Activated B cell treated with CpG ODN at 0.5 μM for 24 hours (primary cell): ENCODE measurements around the gene GCA. TPM values are rescaled to one million over a fixed set of nuclear protein-coding genes. Genes with fewer than 3 reads are reported as not detected.

ENCODE experiments used
- ATAC-seq: fragments of 200-7000 bp; cut with Tn5 transposase; one replicate; pipeline ENCODE4 v1.10.0; 2021; ENCODE audit warnings: low read depth, mild to moderate bottlenecking, moderate library complexity
- CTCF ChIA-PET: fragments of 350-600 bp; sonication (Branson Sonifier 250); formaldehyde crosslinking; loops from one replicate; lab custom pipeline; 2021; ENCODE audit warnings: antibody characterized with exemption; lab: Charles Lee
- POLR2A ChIA-PET: fragments of 350-600 bp; sonication (Branson Sonifier 250); formaldehyde crosslinking; loops from one replicate; lab custom pipeline; 2021; ENCODE audit warnings: antibody characterized with exemption; lab: Charles Lee
- DNase-seq: peaks from one replicate; pipeline ENCODE4 v3.0.0; 2022
- H3K27ac Mint-ChIP-seq: one replicate; pipeline ENCODE4 v1.8.0; 2020; ENCODE audit warnings: mixed read lengths
- H3K27me3 Mint-ChIP-seq: one replicate; pipeline ENCODE4 v1.8.0; 2021; ENCODE audit warnings: mixed read lengths
- H3K36me3 Mint-ChIP-seq: one replicate; pipeline ENCODE4 v1.8.0; 2021; ENCODE audit warnings: low read depth, mixed read lengths
- H3K4me1 Mint-ChIP-seq: one replicate; pipeline ENCODE4 v1.8.0; 2021; ENCODE audit warnings: mixed read lengths
- H3K4me3 Mint-ChIP-seq: one replicate; pipeline ENCODE4 v1.8.0; 2020; ENCODE audit warnings: mild to moderate bottlenecking, mixed read lengths
- H3K9me3 Mint-ChIP-seq: one replicate; pipeline ENCODE4 v1.8.0; 2020; ENCODE audit warnings: mixed read lengths
- intact Hi-C: fragments of 100-400 bp; cut with micrococcal nuclease; formaldehyde crosslinking; loops from one replicate; pipeline ENCODE4 v1.15.1; 2024
- total RNA-seq: library from RNA; stranded (reverse); gene quantifications from 2 replicates; pipeline ENCODE4 v1.2.3, GENCODE V29; 2022
- TF ChIP-seq, protein P1 (sequence below): fragments of 200-600 bp; IDR thresholded peaks from one replicate; pipeline ENCODE4 v1.8.0; 2022; ENCODE audit warnings: antibody characterized with exemption, mild to moderate bottlenecking

The GCA gene
- total RNA-seq, 1 donor from 2014 or later, result 33.9 TPM

DNA sequence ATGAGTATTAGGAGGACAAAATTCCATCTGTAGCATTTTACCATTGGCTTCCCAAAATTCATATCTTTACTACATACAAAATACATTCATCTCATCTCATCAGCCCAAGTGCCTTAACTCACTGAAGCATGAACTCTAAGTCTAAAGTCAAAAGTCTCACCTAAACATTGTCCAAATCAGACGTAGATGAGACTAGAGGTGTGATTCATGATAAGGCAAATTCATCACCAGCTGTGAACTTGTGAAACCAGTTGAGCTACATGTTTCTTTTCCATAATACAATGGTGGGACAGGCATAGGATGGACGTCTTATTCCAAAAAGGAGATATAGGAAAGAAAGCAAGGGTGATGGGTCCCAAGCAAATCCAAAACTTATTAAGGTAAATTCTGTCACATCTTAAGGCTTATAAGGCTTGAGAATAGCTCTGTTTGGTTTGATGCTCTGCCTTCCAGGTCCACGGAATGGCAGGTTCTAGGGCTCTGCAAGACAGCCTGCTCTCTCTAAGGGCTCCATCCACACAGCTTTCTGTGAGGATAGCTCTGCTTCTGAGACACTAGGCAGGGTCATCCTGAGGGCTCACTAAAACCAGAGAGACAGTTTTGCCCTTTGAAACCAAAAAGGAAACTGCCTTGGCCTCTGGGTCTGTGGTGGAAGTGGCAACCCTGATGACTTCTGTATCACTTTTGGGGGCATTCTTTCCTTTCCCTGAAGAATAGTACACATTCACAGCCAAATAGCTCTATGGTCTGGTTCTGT, 35.0 kb upstream of the GCA start:
- no peak for DNase-seq
- H3K4me1 Mint-ChIP-seq, result peaks cover 17% of the 10 kb centered on the region
- ATAC-seq, result no peak
- no peaks in the 10 kb centered on the region for H3K27me3 Mint-ChIP-seq
- no peaks in the 10 kb centered on the region for H3K9me3 Mint-ChIP-seq
- peaks cover 54% of the 10 kb centered on the region for H3K36me3 Mint-ChIP-seq
- intact Hi-C loops, result no loop called here
- TF ChIP-seq, protein P1, sequence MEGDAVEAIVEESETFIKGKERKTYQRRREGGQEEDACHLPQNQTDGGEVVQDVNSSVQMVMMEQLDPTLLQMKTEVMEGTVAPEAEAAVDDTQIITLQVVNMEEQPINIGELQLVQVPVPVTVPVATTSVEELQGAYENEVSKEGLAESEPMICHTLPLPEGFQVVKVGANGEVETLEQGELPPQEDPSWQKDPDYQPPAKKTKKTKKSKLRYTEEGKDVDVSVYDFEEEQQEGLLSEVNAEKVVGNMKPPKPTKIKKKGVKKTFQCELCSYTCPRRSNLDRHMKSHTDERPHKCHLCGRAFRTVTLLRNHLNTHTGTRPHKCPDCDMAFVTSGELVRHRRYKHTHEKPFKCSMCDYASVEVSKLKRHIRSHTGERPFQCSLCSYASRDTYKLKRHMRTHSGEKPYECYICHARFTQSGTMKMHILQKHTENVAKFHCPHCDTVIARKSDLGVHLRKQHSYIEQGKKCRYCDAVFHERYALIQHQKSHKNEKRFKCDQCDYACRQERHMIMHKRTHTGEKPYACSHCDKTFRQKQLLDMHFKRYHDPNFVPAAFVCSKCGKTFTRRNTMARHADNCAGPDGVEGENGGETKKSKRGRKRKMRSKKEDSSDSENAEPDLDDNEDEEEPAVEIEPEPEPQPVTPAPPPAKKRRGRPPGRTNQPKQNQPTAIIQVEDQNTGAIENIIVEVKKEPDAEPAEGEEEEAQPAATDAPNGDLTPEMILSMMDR, result no peak
- ChIA-PET POLR2A (interaction anchor here (1.4 kb wide), 1 partner anchor 10 kb away, joined by 3 read pairs; the partner anchor contains the start of gene IFIH1), CTCF (interaction anchor here (2.5 kb wide), 1 partner anchor 11 kb away, joined by 15 read pairs; no protein-coding TSS in a partner anchor)
- peak overlapping the region; percentile 53 for H3K27ac Mint-ChIP-seq
- no peak overlapping the region for H3K4me3 Mint-ChIP-seq

- intact Hi-C loops, result loop anchor here (1.0 to 10.0 kb wide), 3 partner anchors 12 to 1908 kb away; partner anchors contain the start of gene TANK
- TF ChIP-seq, protein P1, result no peak
- Mint-ChIP-seq H3K27me3 (no peaks in the 10 kb centered on the region), H3K27ac (no peak overlapping the region), H3K4me3 (no peak overlapping the region), H3K4me1 (peaks cover 51% of the 10 kb centered on the region), H3K9me3 (no peaks in the 10 kb centered on the region), H3K36me3 (peaks cover 57% of the 10 kb centered on the region)
- no peak for DNase-seq
- POLR2A ChIA-PET, result no interaction called here
- no peak for ATAC-seq
- CTCF ChIA-PET, result interaction anchor here (0.9 to 2.3 kb wide), 5 partner anchors 9 to 21 kb away, joined by 3 to 15 read pairs (median 4); no protein-coding TSS in a partner anchor
Measured at GRCh38 chr2:162312853-162313252, 31.1 kb upstream of the GCA start.

GRCh38 chr2:162315938-162316337, 28.0 kb upstream of the GCA start:
- Mint-ChIP-seq H3K27ac (no peak overlapping the region), H3K36me3 (peaks cover 36% of the 10 kb centered on the region), H3K27me3 (no peaks in the 10 kb centered on the region), H3K4me3 (peak overlapping the region; percentile 94), H3K9me3 (no peaks in the 10 kb centered on the region), H3K4me1 (peaks cover 75% of the 10 kb centered on the region)
- ChIA-PET CTCF (interaction anchor here (0.8 to 1.4 kb wide), 3 partner anchors 15 to 18 kb away, joined by 3 to 8 read pairs (median 3); no protein-coding TSS in a partner anchor), POLR2A (no interaction called here)
- intact Hi-C loops, result loop anchor here (10.0 kb wide), 2 partner anchors 1151 to 1911 kb away; partner anchors contain the start of gene TANK
- DNase-seq (no peak), ATAC-seq (no peak)
- TF ChIP-seq, protein P1, result no peak

GRCh38 chr2:162316590-162316989, 27.3 kb upstream of the GCA start:
- CTCF ChIA-PET, result interaction anchor here (0.8 to 1.4 kb wide), 3 partner anchors 16 to 19 kb away, joined by 3 to 8 read pairs (median 3); no protein-coding TSS in a partner anchor
- intact Hi-C loops, result loop anchor here (10.0 kb wide), 2 partner anchors 1152 to 1912 kb away; partner anchors contain the start of gene TANK
- no peaks in the 10 kb centered on the region for H3K9me3 Mint-ChIP-seq

More at GRCh38 chr2:162316590-162316989, 27.3 kb upstream of the GCA start:
- Mint-ChIP-seq H3K4me1 (peaks cover 80% of the 10 kb centered on the region), H3K27ac (peak overlapping the region; percentile 99), H3K27me3 (no peaks in the 10 kb centered on the region), H3K4me3 (peak overlapping the region; percentile 94), H3K36me3 (peaks cover 33% of the 10 kb centered on the region)
- ATAC-seq (no peak), DNase-seq (no peak)
- TF ChIP-seq, protein P1, result no peak
- POLR2A ChIA-PET, result interaction anchor here (2.9 kb wide), 1 partner anchor 13 kb away, joined by 16 read pairs; no protein-coding TSS in a partner anchor
